Measurements from ENCODE around the gene MAP1A.

GRCh38 chr15:43531018-43531670 is 13.7 kb downstream of the MAP1A start:
- TF ChIP-seq POLR2A (IDR thresholded peaks at IDR 0.05) (no peak), CTCF (IDR thresholded peaks at IDR 0.05) (no peak)

Measured in vagina (tissue), 2 donors.